Duodenal mucosa (tissue), 2 donors: Measurements from ENCODE around the gene VAV1.
"Not testable (repeated sequence)": the region's sequence is repeated elsewhere in the genome, so short reads cannot be mapped to it uniquely, and the experiment has no call there.

Experiments used
- H3K27ac ChIP-seq: one replicate; pipeline ENCODE4 v1.7.0; 2013; ENCODE audit warnings: low read depth, low read length
- H3K27me3 ChIP-seq, 2 donors: one replicate each; pipeline ENCODE4 v1.7.0; 2013; ENCODE audit warnings: low read length in 2 of 2, control low read depth in 1 of 2; ENCODE audit not compliant: insufficient read depth in 2 of 2, control insufficient read depth in 1 of 2
- H3K36me3 ChIP-seq, 2 donors: one replicate each; pipeline ENCODE4 v1.7.0; 2013; ENCODE audit warnings: low read length in 2 of 2, control low read depth in 1 of 2; ENCODE audit not compliant: insufficient read depth in 2 of 2, control insufficient read depth in 1 of 2
- H3K4me1 ChIP-seq, 2 donors: one replicate each; pipeline ENCODE4 v1.7.0; 2013; ENCODE audit warnings: low read length in 2 of 2, control low read depth in 1 of 2; ENCODE audit not compliant: insufficient read depth in 2 of 2, control insufficient read depth in 1 of 2
- H3K4me3 ChIP-seq, 2 donors: one replicate each; pipeline ENCODE4 v1.7.0; 2013; ENCODE audit warnings: low read length in 2 of 2, low read depth in 1 of 2
- H3K9ac ChIP-seq, 2 donors: one replicate each; pipeline ENCODE4 v1.7.0; 2013; ENCODE audit warnings: low read length in 2 of 2, low read depth in 1 of 2
- H3K9me3 ChIP-seq, 2 donors: one replicate each; pipeline ENCODE4 v1.7.0; 2013; ENCODE audit warnings: low read length in 2 of 2, control low read depth in 1 of 2; ENCODE audit not compliant: control insufficient read depth in 1 of 2

VAV1 gene

GRCh38 chr19:6862673-6863078, 90.2 kb downstream of the VAV1 start:
- Histone ChIP-seq H3K27me3 (peaks cover 0 to 3% of the 10 kb centered on the region in 2 donors), H3K36me3 (no peaks in the 10 kb centered on the region), H3K4me3 (peak overlapping the region in 1 of 2 donors; percentile 30), H3K9me3 (no peaks in the 10 kb centered on the region), H3K27ac (no peak overlapping the region), H3K9ac (no peak overlapping the region), H3K4me1 (peaks cover 0 to 5% of the 10 kb centered on the region in 2 donors)

- no peak overlapping the region for H3K27ac ChIP-seq
- H3K36me3 ChIP-seq, result no peaks in the 10 kb centered on the region
- H3K4me1 ChIP-seq, result peaks cover 0 to 5% of the 10 kb centered on the region in 2 donors
- H3K4me3 ChIP-seq, result no peak overlapping the region
- peaks cover 0 to 3% of the 10 kb centered on the region in 2 donors for H3K27me3 ChIP-seq
- H3K9me3 ChIP-seq, result no peaks in the 10 kb centered on the region
- H3K9ac ChIP-seq, result no peak overlapping the region
Measured at GRCh38 chr19:6864325-6864940, 91.9 kb downstream of the VAV1 start.

- Histone ChIP-seq H3K27ac (no peak overlapping the region), H3K4me3 (no peak overlapping the region), H3K9ac (no peak overlapping the region), H3K36me3 (no peaks in the 10 kb centered on the region), H3K4me1 (peaks cover 0 to 5% of the 10 kb centered on the region in 2 donors), H3K27me3 (peaks cover 0 to 3% of the 10 kb centered on the region in 2 donors), H3K9me3 (no peaks in the 10 kb centered on the region)
Measured at GRCh38 chr19:6865849-6866248, 93.3 kb downstream of the VAV1 start.

- Histone ChIP-seq H3K4me3 (no peak overlapping the region), H3K9ac (no peak overlapping the region), H3K27ac (no peak overlapping the region), H3K4me1 (peaks cover 0 to 5% of the 10 kb centered on the region in 2 donors), H3K9me3 (no peaks in the 10 kb centered on the region), H3K36me3 (no peaks in the 10 kb centered on the region), H3K27me3 (peaks cover 0 to 3% of the 10 kb centered on the region in 2 donors)
Measured at GRCh38 chr19:6866741-6867151, 94.2 kb downstream of the VAV1 start.

GRCh38 chr19:6868351-6868750, 95.8 kb downstream of the VAV1 start:
- H3K27me3 ChIP-seq, result peaks cover 0 to 3% of the 10 kb centered on the region in 2 donors
- no peaks in the 10 kb centered on the region for H3K4me1 ChIP-seq
- no peak overlapping the region for H3K9ac ChIP-seq
- H3K27ac ChIP-seq, result no peak overlapping the region
- H3K9me3 ChIP-seq, result no peaks in the 10 kb centered on the region
- no peaks in the 10 kb centered on the region for H3K36me3 ChIP-seq
- no peak overlapping the region for H3K4me3 ChIP-seq

GRCh38 chr19:6869151-6869882, 96.8 kb downstream of the VAV1 start:
- H3K9me3 ChIP-seq, result not testable (repeated sequence)

GRCh38 chr19:6873708-6874431, 101.4 kb downstream of the VAV1 start:
- no peaks in the 10 kb centered on the region for H3K4me1 ChIP-seq
- H3K36me3 ChIP-seq, result no peaks in the 10 kb centered on the region
- no peaks in the 10 kb centered on the region for H3K27me3 ChIP-seq
- H3K9ac ChIP-seq, result no peak overlapping the region
- H3K4me3 ChIP-seq, result no peak overlapping the region
- H3K27ac ChIP-seq, result no peak overlapping the region
- H3K9me3 ChIP-seq, result no peaks in the 10 kb centered on the region

More at GRCh38 chr19:6869151-6869882, 96.8 kb downstream of the VAV1 start:
- not testable (repeated sequence) for H3K4me1 ChIP-seq, H3K9ac ChIP-seq, H3K27ac ChIP-seq, H3K4me3 ChIP-seq, H3K27me3 ChIP-seq, H3K36me3 ChIP-seq

- no peak overlapping the region for H3K9ac ChIP-seq
- no peaks in the 10 kb centered on the region for H3K4me1 ChIP-seq
- no peak overlapping the region for H3K27ac ChIP-seq
- no peak overlapping the region for H3K4me3 ChIP-seq
- no peaks in the 10 kb centered on the region for H3K27me3 ChIP-seq
- no peaks in the 10 kb centered on the region for H3K36me3 ChIP-seq
- no peaks in the 10 kb centered on the region for H3K9me3 ChIP-seq
Measured at GRCh38 chr19:6875218-6875617, 102.7 kb downstream of the VAV1 start.

- Histone ChIP-seq H3K9me3 (no peaks in the 10 kb centered on the region), H3K27ac (no peak overlapping the region), H3K4me1 (no peaks in the 10 kb centered on the region), H3K27me3 (no peaks in the 10 kb centered on the region), H3K9ac (no peak overlapping the region), H3K4me3 (no peak overlapping the region), H3K36me3 (no peaks in the 10 kb centered on the region)
Measured at GRCh38 chr19:6876748-6877147, 104.2 kb downstream of the VAV1 start.

GRCh38 chr19:6877766-6878165, 105.3 kb downstream of the VAV1 start:
- Histone ChIP-seq H3K4me3 (no peak overlapping the region), H3K9me3 (no peaks in the 10 kb centered on the region), H3K36me3 (no peaks in the 10 kb centered on the region), H3K27ac (no peak overlapping the region), H3K4me1 (no peaks in the 10 kb centered on the region), H3K27me3 (no peaks in the 10 kb centered on the region), H3K9ac (no peak overlapping the region)
